ENCODE measurements around the gene VTA1.
"Not testable (repeated sequence)": the region's sequence is repeated elsewhere in the genome, so short reads cannot be mapped to it uniquely, and the experiment has no call there.

Gene VTA1

GRCh38 chr6:142225552-142225951 is 78.5 kb downstream of the VTA1 start:
- no peak for DNase-seq (ENCODE audit: low read depth in 2 of 2)

GRCh38 chr6:142226731-142227130 is 79.7 kb downstream of the VTA1 start:
- no peak for DNase-seq (ENCODE audit: low read depth in 2 of 2)

- DNase-seq (ENCODE audit: low read depth in 2 of 2), result not testable (repeated sequence)
Observed at GRCh38 chr6:142229518-142230270, 82.6 kb downstream of the VTA1 start.

GRCh38 chr6:142232206-142233044 is 85.4 kb downstream of the VTA1 start:
- peak in 1 of 2 donors; percentile 15 for DNase-seq (ENCODE audit: low read depth in 2 of 2)

- DNase-seq (ENCODE audit: low read depth in 2 of 2), result no peak
Observed at GRCh38 chr6:142233945-142234682, 87.1 kb downstream of the VTA1 start.

- no peak for DNase-seq (ENCODE audit: low read depth in 2 of 2)
Observed at GRCh38 chr6:142235272-142235671, 88.2 kb downstream of the VTA1 start.

GRCh38 chr6:142235791-142236190 is 88.7 kb downstream of the VTA1 start:
- DNase-seq (ENCODE audit: low read depth in 2 of 2), result no peak

GRCh38 chr6:142236691-142237090 is 89.6 kb downstream of the VTA1 start:
- no peak for DNase-seq (ENCODE audit: low read depth in 2 of 2)

- DNase-seq (ENCODE audit: low read depth in 2 of 2), result no peak
Observed at GRCh38 chr6:142238881-142239280, 91.8 kb downstream of the VTA1 start.

GRCh38 chr6:142240179-142240578 is 93.1 kb downstream of the VTA1 start:
- DNase-seq (ENCODE audit: low read depth in 2 of 2), result no peak

- no peak for DNase-seq (ENCODE audit: low read depth in 2 of 2)
Observed at GRCh38 chr6:142241061-142241460, 94.0 kb downstream of the VTA1 start.

GRCh38 chr6:142242269-142242668 is 95.2 kb downstream of the VTA1 start:
- no peak for DNase-seq (ENCODE audit: low read depth in 2 of 2)

- no peak for DNase-seq (ENCODE audit: low read depth in 2 of 2)
Observed at GRCh38 chr6:142246960-142247359, 99.9 kb downstream of the VTA1 start.

GRCh38 chr6:142249266-142249665 is 102.2 kb downstream of the VTA1 start:
- no peak for DNase-seq (ENCODE audit: low read depth in 2 of 2)

GRCh38 chr6:142251930-142252445 is 104.9 kb downstream of the VTA1 start:
- no peak for DNase-seq (ENCODE audit: low read depth in 2 of 2)

- DNase-seq (ENCODE audit: low read depth in 2 of 2), result no peak
Observed at GRCh38 chr6:142254513-142254912, 107.5 kb downstream of the VTA1 start.

GRCh38 chr6:142255785-142256184 is 108.7 kb downstream of the VTA1 start:
- DNase-seq (ENCODE audit: low read depth in 2 of 2), result no peak

GRCh38 chr6:142258305-142258704 is 111.2 kb downstream of the VTA1 start:
- DNase-seq (ENCODE audit: low read depth in 2 of 2), result no peak

GRCh38 chr6:142258757-142259156 is 111.7 kb downstream of the VTA1 start:
- DNase-seq (ENCODE audit: low read depth in 2 of 2), result no peak

- no peak for DNase-seq (ENCODE audit: low read depth in 2 of 2)
Observed at GRCh38 chr6:142260748-142261147, 113.7 kb downstream of the VTA1 start.

GRCh38 chr6:142262231-142262630 is 115.2 kb downstream of the VTA1 start:
- no peak for DNase-seq (ENCODE audit: low read depth in 2 of 2)

GRCh38 chr6:142265476-142265875 is 118.4 kb downstream of the VTA1 start:
- DNase-seq (ENCODE audit: low read depth in 2 of 2), result no peak
